HG02571 (cell line): ENCODE results near the gene CPHXL2.

Experiments used
- ATAC-seq: cut with Tn5 transposase; IDR thresholded peaks from one replicate; pipeline ENCODE4 v1.9.1; 2021; ENCODE audit warnings: mild to moderate bottlenecking, moderate library complexity; ENCODE audit not compliant: unreplicated experiment

CPHXL2 gene

GRCh38 chr16:75644240-75645012 lies 32.4 kb downstream of the CPHXL2 start:
- no peak for ATAC-seq

- no peak for ATAC-seq
These were observed 36.2 kb downstream of the CPHXL2 start for GRCh38 chr16:75640598-75640997.

GRCh38 chr16:75635036-75635435 lies 41.8 kb downstream of the CPHXL2 start:
- no peak for ATAC-seq

GRCh38 chr16:75632857-75633256 lies 44.0 kb downstream of the CPHXL2 start:
- ATAC-seq, result no peak

- no peak for ATAC-seq
These were observed 46.8 kb downstream of the CPHXL2 start for GRCh38 chr16:75630052-75630451.

DNA sequence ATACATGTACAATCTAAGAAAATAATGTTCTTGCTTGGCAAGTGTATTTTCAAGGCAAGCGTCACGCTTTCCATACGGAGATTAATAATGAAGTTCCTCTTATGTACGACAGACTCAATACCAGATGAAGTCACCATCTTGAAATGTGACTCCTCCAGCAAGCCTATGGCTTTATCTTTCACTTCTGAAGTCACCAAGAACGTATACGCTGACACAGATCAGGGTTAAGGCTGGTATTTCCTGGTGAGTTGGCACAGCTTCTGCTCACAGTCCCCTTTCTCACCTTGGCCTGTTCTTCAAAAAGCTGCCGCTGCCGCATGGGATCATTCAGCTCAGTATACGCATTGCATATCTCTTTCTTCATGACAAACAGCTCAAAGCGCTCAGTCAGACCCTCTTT lies 47.7 kb downstream of the CPHXL2 start:
- ATAC-seq, result no peak

DNA sequence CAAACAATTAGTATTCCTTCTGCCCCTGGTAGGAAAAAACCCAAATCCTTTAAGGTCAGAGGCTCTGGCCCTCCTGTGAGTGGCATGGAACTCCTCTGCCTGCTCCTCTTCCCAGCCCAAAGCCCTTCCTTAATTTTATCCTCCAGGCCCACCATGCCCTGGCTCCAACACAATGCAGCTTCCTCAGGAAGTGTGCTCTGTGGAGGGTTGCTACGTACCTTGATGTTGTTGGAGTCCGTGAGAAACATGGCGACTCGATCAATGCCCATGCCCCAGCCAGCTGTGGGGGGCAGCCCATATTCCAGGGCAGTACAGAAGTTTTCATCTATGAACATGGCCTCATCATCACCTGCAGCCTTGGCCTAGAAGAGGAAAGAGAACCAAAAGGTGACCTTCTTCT lies 48.5 kb downstream of the CPHXL2 start:
- no peak for ATAC-seq

GRCh38 chr16:75627851-75628250 lies 49.0 kb downstream of the CPHXL2 start:
- no peak for ATAC-seq

DNA sequence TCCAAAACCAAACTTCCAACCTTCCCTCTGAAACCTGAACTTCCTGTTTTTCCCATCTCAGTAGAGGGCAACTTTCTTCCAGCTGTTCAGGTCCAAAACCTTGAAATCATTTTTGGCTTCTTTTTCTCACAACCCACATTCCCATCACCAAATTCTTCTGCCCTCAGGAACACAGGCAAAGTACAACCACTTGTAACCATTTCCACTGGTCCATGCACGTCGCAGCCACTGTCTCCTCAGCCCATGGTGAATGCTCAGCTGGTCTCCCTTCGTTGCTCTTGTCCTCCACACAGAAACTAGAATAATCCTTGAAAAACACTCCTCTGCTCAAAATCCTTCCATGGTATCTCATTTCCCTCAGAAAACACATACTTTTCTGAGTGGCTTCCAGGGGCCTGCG lies 50.0 kb downstream of the CPHXL2 start:
- no peak for ATAC-seq

GRCh38 chr16:75624921-75625334 lies 51.9 kb downstream of the CPHXL2 start:
- ATAC-seq, result no peak

DNA sequence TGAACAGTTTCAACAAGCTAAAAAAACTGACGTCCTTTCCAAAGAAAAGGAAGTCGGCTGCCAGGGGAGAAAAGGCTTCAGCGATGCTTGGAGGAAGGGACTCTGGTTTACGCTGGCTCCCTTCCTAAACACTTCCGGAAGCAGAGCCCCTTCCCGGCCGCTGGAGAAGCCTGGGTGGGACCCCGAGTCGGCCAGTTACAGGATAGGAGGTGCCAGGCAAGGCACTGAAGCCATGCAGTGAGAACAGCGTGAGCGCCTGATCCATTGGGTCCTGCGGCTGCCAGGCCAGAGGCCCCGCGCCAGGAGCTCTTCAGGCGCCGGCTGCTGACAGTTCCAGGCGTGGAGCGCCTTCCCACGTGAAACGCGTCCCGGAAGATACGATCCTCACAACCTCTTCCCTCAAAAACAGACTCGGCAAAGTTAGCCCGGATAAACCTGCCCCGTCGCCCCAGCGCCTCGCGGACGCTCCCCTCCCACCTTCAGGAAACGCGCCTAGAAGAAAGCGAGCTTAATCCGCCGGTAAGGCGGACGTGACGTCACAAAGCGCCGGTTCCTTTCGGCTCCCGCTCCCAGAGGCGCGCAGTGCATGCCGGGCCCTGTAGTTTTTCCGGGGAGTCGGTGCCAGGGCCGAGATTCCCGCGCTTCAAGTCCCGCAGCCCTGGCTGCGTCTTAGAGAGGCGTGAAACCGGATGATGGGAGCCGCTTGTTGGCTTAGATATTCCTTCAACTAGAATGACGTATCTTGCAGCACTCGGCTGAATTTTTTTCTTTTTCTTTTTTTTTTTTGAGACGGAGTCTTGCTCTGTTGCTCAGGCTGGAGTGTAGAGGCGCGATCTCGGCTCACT lies 53.8 kb downstream of the CPHXL2 start, which contains the start of gene ADAT1:
Gene ADAT1 (minus strand): TSS at position 521 of the 845 bp plus-strand sequence. CDS start 2,482 bp downstream, outside the sequence.
- ATAC-seq, result peak; percentile 94

DNA sequence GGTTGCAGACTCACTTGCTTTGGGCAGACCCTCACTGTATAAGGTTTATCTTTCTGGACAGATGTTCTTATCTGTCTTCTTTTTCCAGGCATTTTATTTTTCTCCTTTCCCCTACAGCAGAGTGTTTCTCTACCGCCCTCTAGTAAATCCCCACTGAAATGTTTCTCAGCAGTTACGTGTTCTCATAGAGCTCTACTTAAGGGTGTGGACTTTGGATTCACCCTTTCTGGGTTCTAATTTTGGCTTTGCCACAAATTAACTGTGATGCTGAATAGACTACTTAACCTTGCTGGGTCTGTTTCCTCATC lies 55.7 kb downstream of the CPHXL2 start:
- ATAC-seq, result no peak

DNA sequence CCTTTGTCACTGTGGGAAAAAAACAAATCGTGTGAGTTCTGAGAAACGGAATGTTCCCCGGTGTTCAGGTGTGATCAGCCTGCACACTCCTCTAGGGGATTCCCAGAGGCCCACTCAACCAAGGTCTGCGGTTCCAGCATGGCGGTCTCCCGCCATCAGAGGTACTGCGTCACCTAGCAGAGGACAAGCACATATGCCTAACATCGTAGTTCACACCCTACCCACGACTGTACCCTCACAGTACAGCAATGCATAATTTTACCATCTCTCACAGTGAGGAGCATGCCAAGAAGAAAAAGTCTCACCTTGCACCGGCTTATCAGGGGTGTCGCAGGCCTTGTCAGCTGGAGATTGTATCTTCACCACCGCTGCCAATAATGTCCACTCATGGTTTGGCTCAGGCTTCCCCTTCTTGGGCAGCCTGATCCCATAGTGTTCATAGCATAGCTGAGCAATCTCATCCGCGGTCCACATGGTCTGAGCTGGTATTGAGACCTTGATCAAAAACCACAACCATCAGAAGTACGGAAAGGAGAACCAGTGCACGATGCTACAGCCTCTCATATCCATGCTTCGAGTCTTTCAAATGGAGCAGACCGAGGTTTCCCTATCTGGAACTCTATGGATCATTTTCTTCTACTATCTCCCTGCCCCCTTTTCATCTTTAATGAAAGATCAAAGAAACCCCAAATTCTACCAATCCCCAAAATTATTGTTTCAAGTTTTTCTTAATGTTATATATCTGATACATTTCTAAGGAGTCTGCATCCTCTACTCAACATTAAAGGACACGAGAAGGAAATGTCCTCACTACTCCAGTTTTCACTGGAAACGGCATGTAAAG lies 56.3 kb downstream of the CPHXL2 start:
- no peak for ATAC-seq

DNA sequence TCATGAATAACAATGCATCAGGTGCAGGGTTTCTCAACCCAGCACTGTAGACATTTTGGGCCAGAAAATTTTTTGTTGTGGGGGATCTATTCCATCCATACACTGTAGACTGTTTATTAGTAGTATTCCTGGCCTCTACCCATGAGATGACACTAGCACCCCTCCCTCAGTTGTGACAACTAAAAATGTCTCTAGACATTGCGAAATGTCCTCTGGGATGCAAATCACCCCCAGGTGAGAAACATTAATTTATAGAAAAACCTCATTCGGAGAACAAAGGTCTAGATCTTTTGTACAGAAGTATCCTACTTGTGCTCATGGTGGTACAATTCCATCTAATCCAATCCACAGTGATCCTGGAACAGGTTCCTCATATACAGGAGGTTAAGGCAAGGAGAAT lies 58.0 kb downstream of the CPHXL2 start:
- ATAC-seq, result no peak

GRCh38 chr16:75617121-75617520 lies 59.7 kb downstream of the CPHXL2 start:
- peak; percentile 7 for ATAC-seq

GRCh38 chr16:75616521-75617010 lies 60.2 kb downstream of the CPHXL2 start:
- peak; percentile 52 for ATAC-seq

- no peak for ATAC-seq
These were observed 61.2 kb downstream of the CPHXL2 start for GRCh38 chr16:75615619-75616018.

DNA sequence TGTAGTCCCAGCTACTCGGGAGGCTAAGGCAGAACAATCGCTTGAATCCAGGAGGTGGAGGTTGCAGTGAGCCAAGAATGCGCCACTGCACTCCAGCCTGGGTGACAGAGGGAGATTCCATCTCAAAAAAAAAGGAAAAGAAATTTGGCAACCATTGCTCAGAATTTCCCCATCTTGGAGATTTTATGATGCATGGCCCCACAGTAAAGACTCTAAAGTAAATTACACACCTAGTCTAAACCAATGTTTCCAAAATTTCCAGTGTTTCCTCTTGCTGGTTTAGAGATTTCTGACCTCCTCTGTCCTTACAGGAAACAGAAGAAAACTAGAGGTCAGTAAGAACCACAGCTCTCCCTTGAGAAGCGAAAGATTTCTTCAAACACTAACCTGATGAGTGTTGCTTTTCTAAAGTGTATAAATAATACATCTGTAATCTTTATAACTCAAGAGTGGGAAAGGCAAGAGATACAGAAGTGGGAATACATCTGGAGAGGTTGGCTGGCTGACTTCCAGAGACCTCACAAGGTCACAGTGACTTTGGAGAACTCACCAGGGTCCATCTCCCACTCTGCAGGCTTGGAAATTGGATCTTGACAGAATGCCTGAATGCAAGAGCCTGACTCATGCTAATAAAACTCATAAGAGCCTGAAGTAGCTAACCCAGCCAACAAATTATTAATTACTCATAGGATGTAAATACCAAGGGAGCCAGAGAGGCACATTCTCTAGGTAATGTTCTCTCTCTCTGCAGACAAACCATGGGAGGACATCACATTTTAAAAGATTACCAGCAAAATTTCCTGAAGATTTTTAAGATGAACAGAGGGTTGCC lies 62.5 kb downstream of the CPHXL2 start:
- ATAC-seq, result no peak
